SU-DHL-6 (cell line): Measurements from ENCODE around the gene AXIN1.
"Not testable (repeated sequence)": the region's sequence is repeated elsewhere in the genome, so short reads cannot be mapped to it uniquely, and the experiment has no call there.

Experiments
- H2AFZ ChIP-seq: fragments of 200-600 bp; sonication (generic); 2 replicates; pipeline ENCODE4 v1.6.1; 2014; ENCODE audit warnings: low read depth, mild to moderate bottlenecking, moderate library complexity, mixed read lengths, antibody characterized with exemption, low read length; ENCODE audit not compliant: severe bottlenecking
- H3F3A ChIP-seq: fragments of 200-600 bp; shearing (Covaris generic); 2 replicates; pipeline ENCODE4 v1.6.0; 2016; ENCODE audit warnings: antibody characterized with exemption, mild to moderate bottlenecking; ENCODE audit not compliant: insufficient read depth
- H3K27ac ChIP-seq: fragments of 200-600 bp; sonication (generic); 2 replicates; pipeline ENCODE4 v1.5.1; 2016; ENCODE audit warnings: low read depth, mild to moderate bottlenecking, low read length, moderate library complexity, mixed read lengths
- H3K27me3 ChIP-seq: fragments of 200-600 bp; sonication (generic), shearing (Covaris generic); 2 replicates; pipeline ENCODE4 v1.6.0; 2014; ENCODE audit warnings: mild to moderate bottlenecking, low read length
- H3K36me3 ChIP-seq: fragments of 200-600 bp; sonication (generic); 2 replicates; pipeline ENCODE4 v1.6.1; 2014; ENCODE audit warnings: mild to moderate bottlenecking, low read length, mixed read lengths
- H3K4me2 ChIP-seq: fragments of 300-600, 200-600 bp; shearing (Covaris generic), sonication (generic); 2 replicates; pipeline ENCODE4 v1.6.0; 2014; ENCODE audit warnings: low read length, low read depth, mild to moderate bottlenecking; ENCODE audit not compliant: poor library complexity, severe bottlenecking
- H3K4me3 ChIP-seq: fragments of 200-600 bp; sonication (generic); 2 replicates; pipeline ENCODE4 v1.5.1; 2014; ENCODE audit warnings: antibody characterized with exemption, low read length, mild to moderate bottlenecking, mixed read lengths; ENCODE audit not compliant: insufficient read depth, poor library complexity, severe bottlenecking
- H3K79me2 ChIP-seq: fragments of 200-600 bp; sonication (generic); 2 replicates; pipeline ENCODE4 v1.6.1; 2014; ENCODE audit warnings: mild to moderate bottlenecking, low read length, moderate library complexity; ENCODE audit not compliant: insufficient read depth
- H3K9ac ChIP-seq: fragments of 200-600 bp; sonication (generic); 2 replicates; pipeline ENCODE4 v1.7.0; 2014; ENCODE audit warnings: mild to moderate bottlenecking, low read length
- H3K9me2 ChIP-seq: fragments of 200-600 bp; sonication (generic); replicated peaks from 2 replicates; pipeline ENCODE4 v1.6.1; 2014; ENCODE audit warnings: low read length; ENCODE audit not compliant: insufficient read depth
- H3K9me3 ChIP-seq: fragments of 200-600 bp; sonication (generic); 2 replicates; pipeline ENCODE4 v1.6.1; 2014; ENCODE audit warnings: low read length, mixed read lengths; ENCODE audit not compliant: insufficient read depth
- H4K20me1 ChIP-seq: fragments of 200-600 bp; sonication (generic); 2 replicates; pipeline ENCODE4 v1.6.1; 2014; ENCODE audit warnings: low read depth, mild to moderate bottlenecking, antibody characterized with exemption, low read length, moderate library complexity, mixed read lengths
- CTCF ChIP-seq: fragments of 200-600 bp; sonication (generic); IDR thresholded peaks from one replicate; pipeline ENCODE4 v1.5.1; 2017; ENCODE audit warnings: antibody characterized with exemption, mild to moderate bottlenecking, low read length, moderate library complexity; ENCODE audit not compliant: insufficient read depth, poor library complexity, severe bottlenecking
- EZH2phosphoT487 ChIP-seq: fragments of 200-600 bp; sonication (generic), shearing (Covaris generic); conservative IDR thresholded peaks from 2 replicates; pipeline ENCODE4 v1.6.1; 2018; ENCODE audit warnings: mild to moderate bottlenecking, antibody characterized with exemption, low read length, moderate library complexity, mixed read lengths

AXIN1 gene

GRCh38 chr16:364595-365491 is 12.3 kb upstream of the AXIN1 start:
- Histone ChIP-seq H3K4me2 (no peak overlapping the region), H3K27ac (no peak overlapping the region), H3K9me2 (no peaks in the 10 kb centered on the region), H2AFZ (no peak overlapping the region), H3K4me3 (no peak overlapping the region), H3K9me3 (no peaks in the 10 kb centered on the region), H3K9ac (no peak overlapping the region), H3K27me3 (no peaks in the 10 kb centered on the region), H4K20me1 (no peaks in the 10 kb centered on the region), H3K79me2 (no peaks in the 10 kb centered on the region), H3K36me3 (no peaks in the 10 kb centered on the region), H3F3A (no peaks in the 10 kb centered on the region)
- TF ChIP-seq CTCF (no peak), EZH2phosphoT487 (no peak)

DNA sequence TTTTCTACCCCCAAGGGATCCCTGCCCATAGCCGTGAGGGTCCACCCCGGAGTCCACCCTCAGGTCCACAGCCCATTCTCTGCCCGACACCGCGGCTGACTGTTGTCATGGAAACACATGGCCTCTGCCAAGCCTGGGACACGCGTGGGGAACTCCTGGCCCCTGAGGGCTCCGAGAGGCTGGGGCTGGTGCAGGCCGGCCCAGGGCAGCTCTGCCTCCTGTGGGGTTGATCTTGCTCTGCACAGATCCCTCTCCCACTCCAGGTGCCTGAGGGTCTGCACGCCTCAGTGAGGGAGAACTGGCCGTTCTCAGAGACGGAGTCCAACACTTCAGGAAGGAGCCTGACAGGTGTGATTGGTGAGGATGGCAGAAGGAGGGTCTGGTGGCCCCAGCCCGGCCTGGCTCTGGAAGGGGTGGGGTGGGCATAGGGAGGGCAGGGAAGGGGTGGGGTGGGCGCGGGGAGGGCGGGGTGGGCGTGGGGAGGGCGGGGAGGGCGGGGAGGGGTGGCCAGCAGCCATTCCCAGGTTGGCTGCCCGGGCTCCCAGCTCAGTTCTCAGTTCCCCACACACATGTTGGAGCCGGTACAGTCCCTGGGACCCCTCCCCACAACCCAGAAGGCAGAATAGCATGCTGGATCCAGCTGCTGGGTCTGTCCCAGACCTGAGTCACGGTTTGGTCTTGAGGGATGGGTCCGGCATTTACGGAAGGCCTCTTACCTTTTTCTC is 11.4 kb upstream of the AXIN1 start:
- Histone ChIP-seq H3K4me2 (no peak overlapping the region), H4K20me1 (no peaks in the 10 kb centered on the region), H3K36me3 (no peaks in the 10 kb centered on the region), H3K27ac (no peak overlapping the region), H2AFZ (no peak overlapping the region), H3K9me2 (no peaks in the 10 kb centered on the region), H3K9ac (no peak overlapping the region), H3K9me3 (no peaks in the 10 kb centered on the region), H3K4me3 (no peak overlapping the region), H3K79me2 (no peaks in the 10 kb centered on the region), H3K27me3 (no peaks in the 10 kb centered on the region), H3F3A (no peaks in the 10 kb centered on the region)
- TF ChIP-seq CTCF (no peak), EZH2phosphoT487 (no peak)

- H2AFZ ChIP-seq = no peak overlapping the region
- H3K27me3 ChIP-seq = no peaks in the 10 kb centered on the region
- no peaks in the 10 kb centered on the region for H3F3A ChIP-seq
- H3K36me3 ChIP-seq = no peaks in the 10 kb centered on the region
- H3K9ac ChIP-seq = no peak overlapping the region
- H3K4me2 ChIP-seq = no peak overlapping the region
- H3K4me3 ChIP-seq = no peak overlapping the region
- TF ChIP-seq CTCF (no peak), EZH2phosphoT487 (no peak)
- H3K9me2 ChIP-seq = no peaks in the 10 kb centered on the region
- no peaks in the 10 kb centered on the region for H3K9me3 ChIP-seq
- no peaks in the 10 kb centered on the region for H3K79me2 ChIP-seq
- no peak overlapping the region for H3K27ac ChIP-seq
- H4K20me1 ChIP-seq = no peaks in the 10 kb centered on the region
Observed at GRCh38 chr16:363110-363765, 10.7 kb upstream of the AXIN1 start.

DNA sequence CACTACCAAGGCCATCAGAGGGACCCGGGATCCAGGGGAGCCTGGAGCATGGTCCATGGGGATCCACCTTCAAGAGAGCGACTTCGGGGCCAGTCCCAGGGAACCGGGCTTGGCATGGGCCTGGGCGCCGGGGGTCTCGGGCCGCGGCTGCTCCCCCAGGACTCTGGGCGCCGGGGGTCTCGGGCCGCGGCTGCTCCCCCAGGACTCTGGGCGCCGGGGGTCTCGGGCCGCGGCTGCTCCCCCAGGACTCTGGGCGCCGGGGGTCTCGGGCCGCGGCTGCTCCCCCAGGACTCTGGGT is 10.1 kb upstream of the AXIN1 start:
- not testable (repeated sequence) for H3K36me3 ChIP-seq, H4K20me1 ChIP-seq, H3K27ac ChIP-seq, H2AFZ ChIP-seq, H3K9me3 ChIP-seq, H3K27me3 ChIP-seq, H3K4me2 ChIP-seq, H3K9me2 ChIP-seq, H3K4me3 ChIP-seq, H3F3A ChIP-seq, H3K9ac ChIP-seq, H3K79me2 ChIP-seq
